ENCODE data around the gene COL21A1.
"Not testable (repeated sequence)": the region's sequence is repeated elsewhere in the genome, so short reads cannot be mapped to it uniquely, and the experiment has no call there.

Gene COL21A1

GRCh38 chr6:56047931-56048540, 199.3 kb downstream of the COL21A1 start:
- no peak for DNase-seq (ENCODE audit: low spot score)

GRCh38 chr6:56046576-56046975, 200.8 kb downstream of the COL21A1 start:
- DNase-seq (ENCODE audit: low spot score): no peak

GRCh38 chr6:56043761-56044160, 203.6 kb downstream of the COL21A1 start:
- DNase-seq (ENCODE audit: low spot score): no peak

GRCh38 chr6:56043076-56043475, 204.3 kb downstream of the COL21A1 start:
- no peak for DNase-seq (ENCODE audit: low spot score)

GRCh38 chr6:56041591-56041990, 205.8 kb downstream of the COL21A1 start:
- DNase-seq (ENCODE audit: low spot score): no peak

GRCh38 chr6:56040889-56041301, 206.5 kb downstream of the COL21A1 start:
- DNase-seq (ENCODE audit: low spot score): no peak

- DNase-seq (ENCODE audit: low spot score): peak; percentile 16
Observed at GRCh38 chr6:56040223-56040622, 207.2 kb downstream of the COL21A1 start.

GRCh38 chr6:56038764-56039163, 208.6 kb downstream of the COL21A1 start:
- DNase-seq (ENCODE audit: low spot score): no peak

- no peak for DNase-seq (ENCODE audit: low spot score)
Observed at GRCh38 chr6:56037601-56038000, 209.8 kb downstream of the COL21A1 start.

GRCh38 chr6:56036916-56037600, 210.3 kb downstream of the COL21A1 start:
- no peak for DNase-seq (ENCODE audit: low spot score)

GRCh38 chr6:56033401-56033800, 214.0 kb downstream of the COL21A1 start:
- no peak for DNase-seq (ENCODE audit: low spot score)

GRCh38 chr6:56032715-56033260, 214.6 kb downstream of the COL21A1 start:
- no peak for DNase-seq (ENCODE audit: low spot score)

GRCh38 chr6:56027865-56028264, 219.5 kb downstream of the COL21A1 start:
- no peak for DNase-seq (ENCODE audit: low spot score)

GRCh38 chr6:56026455-56027180, 220.8 kb downstream of the COL21A1 start:
- DNase-seq (ENCODE audit: low spot score): no peak

- DNase-seq (ENCODE audit: low spot score): no peak
Observed at GRCh38 chr6:56025795-56026194, 221.6 kb downstream of the COL21A1 start.

GRCh38 chr6:56024931-56025330, 222.4 kb downstream of the COL21A1 start:
- no peak for DNase-seq (ENCODE audit: low spot score)

GRCh38 chr6:56023829-56024228, 223.6 kb downstream of the COL21A1 start:
- no peak for DNase-seq (ENCODE audit: low spot score)

GRCh38 chr6:56022678-56023077, 224.7 kb downstream of the COL21A1 start:
- DNase-seq (ENCODE audit: low spot score): no peak

- no peak for DNase-seq (ENCODE audit: low spot score)
Observed at GRCh38 chr6:56021943-56022342, 225.4 kb downstream of the COL21A1 start.

- DNase-seq (ENCODE audit: low spot score): no peak
Observed at GRCh38 chr6:56019973-56020372, 227.4 kb downstream of the COL21A1 start.

GRCh38 chr6:56017198-56017597, 230.2 kb downstream of the COL21A1 start:
- no peak for DNase-seq (ENCODE audit: low spot score)

- DNase-seq (ENCODE audit: low spot score): not testable (repeated sequence)
Observed at GRCh38 chr6:56014039-56014438, 233.3 kb downstream of the COL21A1 start.

GRCh38 chr6:56009636-56010035, 237.7 kb downstream of the COL21A1 start:
- no peak for DNase-seq (ENCODE audit: low spot score)
